T-helper 2 cell treated with Interferon-gamma antibody and Interleukin-4, amounts not matched to agents 100 ng/mL and 5 ng/mL, for 36 hours (primary cell): Measurements from ENCODE around the gene RBKS. TPM values are rescaled to one million over a fixed set of nuclear protein-coding genes. Genes with fewer than 3 reads are reported as not detected.

ENCODE experiments used
- intact Hi-C: fragments of 100-400 bp; cut with micrococcal nuclease; formaldehyde crosslinking; loops from one replicate; pipeline ENCODE4 v1.15.1; 2023
- total RNA-seq: library from RNA; stranded (reverse); gene quantifications from 2 replicates; pipeline ENCODE4 v1.2.3, GENCODE V29; 2022

The RBKS gene
- total RNA-seq = 0.86 and 1.8 TPM in 2 replicates

- intact Hi-C loops = loop anchor here (1.0 to 10.0 kb wide), 7 partner anchors 76 to 1227 kb away; partner anchors contain the start of genes CLIP4, FOSL2, MRPL33 and PPP1CB
These were observed at the start of gene RBKS, which contains the start of gene BABAM2 for GRCh38 chr2:27890146-27890923. Gene RBKS (minus strand): TSS chr2:27890387. CDS start chr2:27890345, 42 bp downstream. Gene BABAM2 (plus strand): TSS chr2:27890729. CDS start chr2:27894557, 3,828 bp downstream.

DNA sequence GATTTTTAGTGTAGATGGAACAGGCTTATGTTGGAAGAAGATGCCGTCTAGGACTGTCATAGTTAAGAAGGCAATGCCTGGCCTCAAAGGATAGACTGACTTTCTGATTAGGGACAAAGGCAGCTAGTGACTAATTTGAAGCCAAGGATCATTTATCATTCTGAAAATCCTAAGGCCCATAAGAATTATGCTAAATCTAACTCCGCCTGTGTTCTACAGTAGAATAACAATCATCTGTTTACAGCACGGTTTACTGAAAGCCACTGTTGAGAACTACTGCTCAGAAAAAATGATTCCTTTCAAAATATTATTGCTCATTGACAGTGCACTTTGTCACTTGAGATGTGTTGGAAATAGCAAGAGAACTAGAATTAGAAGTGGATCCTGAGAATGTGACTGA lies 44.8 kb upstream of the RBKS start:
- intact Hi-C loops = no loop called here

GRCh38 chr2:27932396-27932795 lies 42.2 kb upstream of the RBKS start:
- intact Hi-C loops = no loop called here

DNA sequence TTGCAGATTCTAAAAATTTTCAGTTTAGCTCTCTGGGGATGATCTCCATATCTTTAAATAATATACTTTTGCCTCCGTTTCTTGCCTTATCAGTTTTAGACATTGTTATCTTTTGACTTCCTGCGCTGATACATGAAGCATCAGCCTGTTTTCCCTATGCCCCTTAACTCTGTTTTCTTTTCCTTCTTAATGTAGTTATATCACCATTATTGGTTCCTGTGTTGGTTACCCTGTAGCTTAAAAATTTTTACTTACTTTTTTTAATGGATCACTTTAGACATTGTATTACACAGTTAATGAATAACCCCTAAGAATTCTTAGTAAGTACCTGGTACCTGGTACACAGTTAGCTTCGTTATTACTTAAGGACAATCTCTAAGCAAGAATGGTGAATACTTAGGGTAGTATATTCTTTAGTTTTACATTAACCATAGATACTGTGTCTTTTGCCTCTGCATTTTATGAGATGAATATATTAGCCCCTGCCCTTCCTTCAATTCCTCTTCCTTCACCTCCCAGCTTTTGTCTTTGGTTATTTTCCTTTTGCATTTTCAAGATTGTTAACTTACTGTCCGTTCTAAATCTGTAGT lies 41.3 kb upstream of the RBKS start:
- intact Hi-C loops = no loop called here

DNA sequence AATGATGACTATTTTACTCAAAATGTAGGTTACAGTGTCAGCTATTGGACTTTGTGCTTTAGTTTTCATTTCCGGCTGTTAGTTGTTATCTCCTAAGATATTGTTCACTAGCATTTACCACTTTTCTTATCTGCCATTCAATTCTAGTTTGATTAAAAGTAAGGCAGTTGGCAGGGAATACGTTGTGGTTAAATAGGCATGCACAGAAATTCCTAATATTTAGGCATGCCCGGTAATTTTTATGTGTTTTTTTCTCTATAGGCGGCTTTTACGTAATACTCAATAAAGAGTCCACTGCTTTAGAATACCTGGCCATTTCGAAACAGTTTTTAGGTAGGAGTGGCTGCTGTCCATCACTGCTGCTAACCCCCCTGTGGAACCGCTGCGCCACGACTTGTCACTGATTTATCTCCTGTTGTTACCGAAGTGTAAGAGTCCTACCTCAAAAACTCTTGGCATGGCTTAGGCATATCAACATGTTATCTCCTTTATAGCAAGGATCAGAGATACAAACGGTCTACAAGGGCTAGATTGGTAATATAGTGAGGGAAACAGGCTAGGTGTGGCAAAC lies 39.8 kb upstream of the RBKS start:
- intact Hi-C loops = no loop called here

GRCh38 chr2:27925766-27926472 lies 35.7 kb upstream of the RBKS start:
- intact Hi-C loops = no loop called here

- intact Hi-C loops = no loop called here
These were observed 32.7 kb upstream of the RBKS start for GRCh38 chr2:27922842-27923241.

DNA sequence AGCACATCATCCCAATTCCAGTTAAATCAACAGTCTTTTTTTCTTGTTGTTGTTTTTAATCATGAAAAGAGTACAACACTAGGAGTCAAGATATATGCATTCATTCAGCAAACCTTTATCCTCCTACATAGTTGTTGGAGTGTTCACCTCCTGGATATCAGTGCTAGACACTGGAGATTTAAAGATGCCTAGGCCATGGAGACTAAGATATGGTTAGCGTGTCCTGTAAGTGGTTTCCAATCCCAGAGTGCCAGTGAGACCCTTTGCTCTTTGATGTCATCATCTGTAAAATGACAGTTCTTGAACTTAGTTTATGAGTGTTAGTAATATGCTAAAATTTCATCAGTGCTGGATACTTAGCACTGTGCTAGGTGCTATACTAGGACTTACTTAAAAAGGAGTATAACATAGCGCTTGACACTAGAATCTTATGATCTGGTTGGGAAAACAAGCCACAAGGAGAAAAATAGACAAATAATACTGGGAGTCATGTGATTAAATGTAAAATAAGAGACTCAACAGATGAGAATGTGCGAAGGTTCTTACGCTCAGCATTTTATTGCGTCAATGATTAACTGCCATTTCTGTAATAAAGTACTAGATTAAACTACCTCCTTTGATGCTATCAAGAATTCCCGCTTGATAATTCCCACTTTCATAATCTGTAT lies 31.8 kb upstream of the RBKS start:
- intact Hi-C loops = no loop called here

DNA sequence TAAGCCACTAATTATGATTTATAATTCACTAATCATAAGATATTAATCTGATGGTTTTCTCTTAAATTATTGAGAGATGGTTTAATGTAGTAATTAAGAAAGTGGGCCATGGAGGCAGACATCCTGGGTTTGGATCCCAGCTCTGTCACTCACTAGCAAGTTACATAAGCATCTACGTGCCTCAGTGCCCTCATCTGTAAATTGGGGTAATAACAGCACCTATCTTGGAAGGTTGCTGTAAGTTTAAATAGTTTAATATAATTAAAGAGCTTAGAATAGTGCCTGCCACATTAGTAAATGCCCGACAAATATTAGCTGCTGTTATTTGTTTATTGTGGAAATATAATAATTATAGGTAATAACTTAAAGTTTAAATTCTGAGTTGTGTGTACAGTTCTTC lies 31.2 kb upstream of the RBKS start:
- intact Hi-C loops = no loop called here

DNA sequence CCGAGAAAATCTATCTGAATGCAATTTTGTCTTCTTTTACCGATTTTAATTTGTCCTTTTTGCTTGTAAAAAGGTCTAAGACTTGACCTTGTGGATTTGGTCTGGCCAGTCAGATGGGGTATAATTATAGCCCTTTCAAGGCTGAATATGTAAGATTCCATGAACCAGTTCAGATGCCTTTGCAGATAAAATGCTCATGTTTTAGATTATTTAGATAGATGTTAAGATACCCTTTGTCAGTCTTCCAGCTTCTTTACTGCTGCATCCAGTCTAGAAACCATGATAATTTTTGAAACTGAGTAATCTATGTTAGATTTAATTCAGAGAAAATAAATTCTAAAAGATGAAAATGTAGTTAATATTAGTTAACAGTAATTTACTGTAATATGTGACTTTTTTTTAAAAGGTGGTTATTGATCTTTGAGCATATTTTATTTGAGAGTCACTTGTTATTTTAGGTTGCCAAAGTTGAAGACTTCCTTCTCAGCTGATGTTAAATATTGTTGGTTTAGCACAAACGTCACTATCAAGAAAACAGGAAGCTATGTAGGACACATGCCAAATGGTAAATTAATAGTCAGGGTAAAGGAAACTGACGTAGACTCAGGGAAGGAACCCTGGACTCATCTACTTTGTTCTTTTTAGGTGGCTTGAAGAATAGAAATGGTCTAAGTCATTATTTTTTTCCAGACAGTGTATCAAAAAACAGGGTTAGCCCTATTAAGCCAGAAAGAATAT lies 30.1 kb upstream of the RBKS start:
- intact Hi-C loops = no loop called here

DNA sequence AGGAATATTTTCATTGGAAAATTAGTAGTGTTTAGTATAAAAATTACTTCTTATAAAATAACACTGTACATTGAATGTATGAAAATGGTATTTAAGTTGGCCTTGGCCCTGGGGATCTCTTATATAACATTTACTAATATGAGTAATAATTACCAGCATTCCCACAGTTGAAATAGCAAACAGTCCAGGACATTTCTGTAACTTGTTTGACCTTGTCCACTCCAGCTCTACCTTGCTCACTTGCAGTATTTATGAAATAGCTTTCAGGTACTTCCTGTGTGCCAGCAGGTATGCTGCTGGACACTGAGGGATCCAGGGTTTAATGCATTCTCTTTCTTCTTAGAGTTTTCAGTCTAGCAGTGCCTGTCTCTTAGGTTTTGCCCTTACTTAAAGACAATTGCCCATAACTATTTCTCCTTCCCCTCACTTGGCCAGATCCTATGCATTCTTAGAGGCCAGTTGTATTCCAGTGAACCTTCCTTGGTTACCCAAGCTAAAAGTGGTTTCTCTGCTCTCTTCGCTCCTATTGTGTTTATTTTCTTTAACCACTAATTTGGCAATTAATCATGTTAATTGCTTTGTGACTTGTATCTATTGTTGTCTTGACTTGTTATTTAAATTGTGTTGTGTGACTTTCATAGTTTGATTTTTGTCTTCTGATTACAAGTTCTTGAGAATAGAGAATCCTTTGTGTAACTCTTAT lies 26.3 kb upstream of the RBKS start:
- intact Hi-C loops = no loop called here

DNA sequence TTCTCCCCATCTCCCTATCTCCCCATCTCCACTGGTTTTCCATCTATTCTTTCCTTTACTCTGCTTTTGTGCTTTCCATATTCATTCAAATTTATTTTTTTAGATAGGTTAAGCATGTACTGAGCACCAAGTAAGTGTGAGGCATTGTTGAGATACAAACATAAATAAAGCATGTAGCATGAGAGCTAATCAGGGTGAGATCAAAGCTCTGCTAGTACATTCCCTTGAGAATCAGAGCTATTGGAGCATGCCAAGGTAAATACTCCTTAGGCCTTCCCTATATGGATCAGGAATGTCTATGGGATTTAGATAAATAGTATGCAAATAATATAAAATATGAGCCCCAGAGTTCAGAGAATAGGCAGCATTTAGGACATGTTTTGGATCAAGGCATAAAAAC lies 25.7 kb upstream of the RBKS start:
- intact Hi-C loops = no loop called here

- intact Hi-C loops = no loop called here
These were observed 25.0 kb upstream of the RBKS start for GRCh38 chr2:27915191-27915590.

DNA sequence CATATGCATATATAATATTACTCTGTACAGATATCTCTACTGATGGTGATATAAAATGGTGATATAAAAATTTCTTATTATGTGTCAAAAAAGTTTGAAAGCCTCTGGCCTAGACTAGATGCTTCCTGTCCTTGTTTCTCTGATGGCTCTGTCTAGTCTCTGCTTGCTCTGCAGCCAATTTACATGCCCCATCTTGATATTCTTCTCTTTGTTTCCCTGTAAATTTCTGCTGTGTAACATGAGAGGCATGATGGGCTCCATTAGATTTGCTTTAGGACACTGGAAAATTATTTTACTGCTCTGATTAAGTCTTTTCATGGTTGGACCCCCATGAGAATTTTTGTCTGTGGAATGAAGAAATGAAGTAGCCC lies 24.6 kb upstream of the RBKS start:
- intact Hi-C loops = no loop called here

- intact Hi-C loops = no loop called here
These were observed 24.0 kb upstream of the RBKS start for GRCh38 chr2:27914041-27914804.

- intact Hi-C loops = no loop called here
These were observed 22.3 kb upstream of the RBKS start for GRCh38 chr2:27912512-27912911.

DNA sequence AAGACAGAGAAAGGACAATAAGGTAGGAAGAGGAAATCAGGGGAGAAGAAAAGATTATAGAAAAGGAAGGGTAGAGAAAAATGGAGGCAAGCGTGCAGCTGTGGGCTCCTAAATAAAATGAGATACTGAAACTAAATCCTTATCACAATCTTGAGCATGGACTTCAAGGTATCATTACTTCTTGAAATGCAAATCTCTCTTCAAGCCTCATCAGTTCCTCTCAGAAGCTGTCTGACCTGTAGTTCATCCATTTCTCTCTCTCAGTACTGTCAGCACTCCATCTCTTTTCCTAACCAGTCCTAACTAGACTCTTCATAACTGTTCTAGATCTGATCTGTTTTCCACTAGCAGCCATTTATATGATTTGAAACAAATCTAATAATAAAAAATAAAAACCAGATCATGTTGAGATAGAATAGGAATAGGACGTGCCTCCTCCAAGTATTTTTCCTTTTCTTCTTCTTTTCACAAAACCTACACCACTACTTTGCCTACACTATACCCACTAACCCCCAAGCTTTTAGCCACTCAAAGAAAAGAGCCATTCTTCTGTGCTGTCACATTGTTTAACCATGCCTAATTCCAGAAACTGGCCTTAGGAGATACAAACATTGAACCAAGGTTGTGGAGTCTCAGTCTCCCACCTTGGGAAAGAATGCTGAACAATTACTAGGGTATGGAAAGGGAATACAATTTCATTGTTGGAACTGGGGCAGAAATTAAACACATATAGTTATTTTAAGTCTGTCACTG lies 21.4 kb upstream of the RBKS start:
- intact Hi-C loops = no loop called here

DNA sequence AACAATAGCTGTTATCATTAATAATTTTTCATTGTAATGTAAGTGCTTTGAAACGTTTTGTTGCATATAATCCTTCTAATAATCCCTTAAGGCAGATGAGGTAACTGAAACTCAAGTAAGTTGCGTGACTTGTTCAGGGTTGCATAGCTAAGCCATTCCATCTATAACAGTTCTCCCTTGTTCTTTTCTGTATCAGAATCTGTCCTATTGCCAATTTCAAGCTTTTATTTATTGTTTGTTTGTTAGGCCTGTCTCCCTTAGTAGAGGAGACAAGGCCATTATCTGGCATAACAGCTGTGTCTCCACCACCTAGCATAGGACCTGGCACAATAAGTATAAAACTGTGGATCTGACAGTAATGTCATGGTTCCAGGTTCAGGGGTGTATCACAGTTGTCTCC lies 19.7 kb upstream of the RBKS start:
- intact Hi-C loops = no loop called here

- intact Hi-C loops = no loop called here
These were observed 17.4 kb upstream of the RBKS start for GRCh38 chr2:27907547-27907946.
